Measurements from ENCODE around the gene KIAA0232.

GRCh38 chr4:6742507-6742906, 40.0 kb upstream of the KIAA0232 start:
- TF ChIP-seq CTCF (IDR thresholded peaks at IDR 0.05; ENCODE audit: poor library complexity) (no peak), EZH2phosphoT487 (IDR thresholded peaks at IDR 0.05; ENCODE audit: low read depth, severe bottlenecking, unreplicated experiment) (no peak), EZH2 (IDR thresholded peaks at IDR 0.05; ENCODE audit: borderline replicate concordance) (no peak)
